Smooth muscle cell (in vitro differentiated cells): Measurements from ENCODE around the gene CLIP1. TPM values are rescaled to one million over a fixed set of nuclear protein-coding genes. Genes with fewer than 3 reads are reported as not detected.

Source experiments
- DNase-seq: peaks from one replicate; lab custom pipeline; 2025; ENCODE audit not compliant: unreplicated experiment; lab: John Stamatoyannopoulos, UW
- H2AFZ ChIP-seq: fragments of 200-600 bp; sonication (generic); 2 replicates; pipeline ENCODE4 v1.6.0; 2016; ENCODE audit warnings: antibody characterized with exemption, low read depth, mild to moderate bottlenecking
- H3F3A ChIP-seq: fragments of 200-600 bp; sonication (generic); 2 replicates; pipeline ENCODE4 v1.6.0; 2017; ENCODE audit warnings: antibody characterized with exemption, low read depth
- H3K27ac ChIP-seq: fragments of 200-600 bp; sonication (generic); 2 replicates; pipeline ENCODE4 v1.5.1; 2016; ENCODE audit warnings: low read depth, mild to moderate bottlenecking
- H3K27me3 ChIP-seq: fragments of 200-600 bp; sonication (generic); 2 replicates; pipeline ENCODE4 v1.6.1; 2016; ENCODE audit warnings: low read depth, mild to moderate bottlenecking
- H3K36me3 ChIP-seq: fragments of 200-600 bp; sonication (generic); 2 replicates; pipeline ENCODE4 v1.5.1; 2016; ENCODE audit warnings: low read depth
- H3K4me1 ChIP-seq: fragments of 200-600 bp; sonication (generic); 2 replicates; pipeline ENCODE4 v1.5.1; 2016; ENCODE audit warnings: low read depth
- H3K4me2 ChIP-seq: fragments of 200-600 bp; sonication (generic); 2 replicates; pipeline ENCODE4 v1.6.0; 2016; ENCODE audit warnings: mild to moderate bottlenecking
- H3K4me3 ChIP-seq: fragments of 200-600 bp; sonication (generic); 2 replicates; pipeline ENCODE4 v1.5.1; 2016; ENCODE audit warnings: mild to moderate bottlenecking
- H3K79me2 ChIP-seq: fragments of 200-600 bp; sonication (generic); 2 replicates; pipeline ENCODE4 v1.6.0; 2016; ENCODE audit warnings: low read depth, mild to moderate bottlenecking
- H3K9ac ChIP-seq: fragments of 200-600 bp; sonication (generic); 2 replicates; pipeline ENCODE4 v1.6.0; 2016; ENCODE audit warnings: low read depth
- H3K9me3 ChIP-seq: fragments of 200-600 bp; sonication (generic); replicated peaks from 2 replicates; pipeline ENCODE4 v1.5.1; 2016; ENCODE audit warnings: low read depth
- H4K20me1 ChIP-seq: fragments of 200-600 bp; sonication (generic); 2 replicates; pipeline ENCODE4 v1.6.0; 2016; ENCODE audit warnings: low read depth
- CTCF ChIP-seq: fragments of 200-600 bp; sonication (generic); IDR thresholded peaks from 2 replicates; pipeline ENCODE4 v1.5.1; 2017; ENCODE audit warnings: borderline replicate concordance, mild to moderate bottlenecking, antibody characterized with exemption; ENCODE audit not compliant: insufficient read depth, poor library complexity, severe bottlenecking
- WGBS: methylation state at CpG from one replicate; pipeline ENCODE4 v1.1.7; 2016; ENCODE audit warnings: low lambda C conversion rate; 5-methylcytosine and 5-hydroxymethylcytosine counted together
- polyA plus RNA-seq: library from polyadenylated mRNA; unstranded; fragments of >200 nt; fragmentation: Nextera tagmentation; extraction: Ambion mirVana; gene quantifications from 2 replicates; pipeline ENCODE4 v1.2.1, GENCODE V29; 2016
- total RNA-seq: library from RNA; depleted of rRNA; stranded (reverse); fragments of >200 nt; gene quantifications from 2 replicates; pipeline ENCODE4 v1.2.3, GENCODE V29; 2014

The CLIP1 gene
- total and polyA plus RNA-seq, 2 experiments from 2014 or later = 15.3 to 40.4 TPM

- Histone ChIP-seq H3K27ac (no peak overlapping the region), H3K9ac (no peak overlapping the region), H2AFZ (no peak overlapping the region), H3K36me3 (no peaks in the 10 kb centered on the region), H3K4me3 (no peak overlapping the region), H3F3A (no peaks in the 10 kb centered on the region), H3K4me1 (no peaks in the 10 kb centered on the region), H3K9me3 (peaks cover 3% of the 10 kb centered on the region), H3K4me2 (no peak overlapping the region), H3K79me2 (no peaks in the 10 kb centered on the region), H4K20me1 (no peaks in the 10 kb centered on the region), H3K27me3 (no peaks in the 10 kb centered on the region)
- DNase-seq = no peak
- TF ChIP-seq CTCF = no peak
- 96% methylated on average over 11 of the region's 11 CpGs for WGBS
Measured at GRCh38 chr12:122244565-122245371, 177.7 kb downstream of the CLIP1 start.

- DNase-seq = no peak
- H3K27ac ChIP-seq = no peak overlapping the region
Measured at GRCh38 chr12:122243965-122244364, 178.5 kb downstream of the CLIP1 start.

DNA sequence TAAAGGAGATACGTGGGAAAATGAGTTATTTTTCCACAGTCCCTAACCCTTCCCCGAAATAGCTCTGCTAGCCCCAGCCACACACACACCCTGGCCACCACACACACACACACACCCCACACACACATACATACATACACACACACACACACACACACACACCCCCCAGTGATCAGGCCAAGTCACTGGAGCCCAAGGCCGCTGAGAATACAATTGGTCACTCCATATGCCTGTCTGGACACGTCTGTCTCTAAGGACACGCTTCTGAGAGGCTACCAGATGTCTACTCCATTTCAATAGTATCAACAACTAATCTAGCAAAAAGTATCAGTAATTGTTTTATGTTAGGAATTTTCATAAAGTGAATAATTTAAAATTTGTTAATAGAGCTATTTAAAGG, 183.6 kb downstream of the CLIP1 start:
- Histone ChIP-seq H3K9ac (no peak overlapping the region), H3K27ac (no peak overlapping the region), H4K20me1 (no peaks in the 10 kb centered on the region), H3K27me3 (no peaks in the 10 kb centered on the region), H3K79me2 (no peaks in the 10 kb centered on the region), H3F3A (no peaks in the 10 kb centered on the region), H3K36me3 (no peaks in the 10 kb centered on the region), H2AFZ (no peak overlapping the region), H3K4me2 (no peak overlapping the region), H3K4me3 (no peak overlapping the region), H3K9me3 (no peaks in the 10 kb centered on the region), H3K4me1 (no peaks in the 10 kb centered on the region)
- DNase-seq = no peak
- 91% methylated on average over 5 of the region's 5 CpGs for WGBS
- TF ChIP-seq CTCF = no peak

More at GRCh38 chr12:122243965-122244364, 178.5 kb downstream of the CLIP1 start:
- no peak for TF ChIP-seq CTCF
- Histone ChIP-seq H3K4me1 (no peaks in the 10 kb centered on the region), H3K4me3 (no peak overlapping the region), H3K27me3 (no peaks in the 10 kb centered on the region), H4K20me1 (no peaks in the 10 kb centered on the region), H3K4me2 (no peak overlapping the region), H3K9me3 (peaks cover 3% of the 10 kb centered on the region), H3K79me2 (no peaks in the 10 kb centered on the region), H3F3A (no peaks in the 10 kb centered on the region), H2AFZ (no peak overlapping the region), H3K36me3 (no peaks in the 10 kb centered on the region), H3K9ac (no peak overlapping the region)
- WGBS = 94% methylated on average over 6 of the region's 6 CpGs

DNA sequence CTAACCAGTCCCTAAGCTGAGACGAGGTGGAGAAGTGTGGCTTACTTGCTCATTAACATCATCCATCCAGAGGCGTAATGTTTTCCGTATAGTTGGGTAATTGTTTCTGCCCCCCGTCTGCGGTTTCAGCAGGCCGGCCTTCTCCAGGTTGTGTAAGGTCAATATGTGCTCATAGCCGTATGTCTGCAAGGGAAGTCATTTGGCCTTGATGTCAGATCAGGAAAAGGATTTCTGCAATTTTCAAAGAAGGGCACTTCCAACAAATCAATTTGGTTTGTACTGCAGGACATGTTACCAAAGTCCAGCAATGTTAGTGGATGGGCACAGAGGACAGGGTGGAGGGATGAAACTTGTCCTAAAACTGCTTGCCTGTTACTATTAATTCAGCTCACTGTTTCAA, 186.7 kb downstream of the CLIP1 start:
- H3K9ac ChIP-seq = no peak overlapping the region
- TF ChIP-seq CTCF = no peak
- peaks cover 6% of the 10 kb centered on the region for H3K36me3 ChIP-seq
- H2AFZ ChIP-seq = no peak overlapping the region
- no peak for DNase-seq
- H3K9me3 ChIP-seq = no peaks in the 10 kb centered on the region
- H3K27ac ChIP-seq = no peak overlapping the region
- no peak overlapping the region for H3K4me3 ChIP-seq
- no peaks in the 10 kb centered on the region for H3K4me1 ChIP-seq
- H4K20me1 ChIP-seq = no peaks in the 10 kb centered on the region
- H3F3A ChIP-seq = no peaks in the 10 kb centered on the region
- WGBS = 95% methylated on average over 7 of the region's 7 CpGs
- H3K79me2 ChIP-seq = no peaks in the 10 kb centered on the region
- H3K27me3 ChIP-seq = no peaks in the 10 kb centered on the region
- no peak overlapping the region for H3K4me2 ChIP-seq
